Smooth muscle cell (in vitro differentiated cells): ENCODE measurements around the gene ARHGDIG. TPM values are rescaled to one million over a fixed set of nuclear protein-coding genes. Genes with fewer than 3 reads are reported as not detected.
"Not testable (repeated sequence)": the region's sequence is repeated elsewhere in the genome, so short reads cannot be mapped to it uniquely, and the experiment has no call there.

Experiments
- DNase-seq: peaks from one replicate; lab custom pipeline; 2025; ENCODE audit not compliant: unreplicated experiment; lab: John Stamatoyannopoulos, UW
- H2AFZ ChIP-seq: fragments of 200-600 bp; sonication (generic); 2 replicates; pipeline ENCODE4 v1.6.0; 2016; ENCODE audit warnings: antibody characterized with exemption, low read depth, mild to moderate bottlenecking
- H3F3A ChIP-seq: fragments of 200-600 bp; sonication (generic); 2 replicates; pipeline ENCODE4 v1.6.0; 2017; ENCODE audit warnings: antibody characterized with exemption, low read depth
- H3K27ac ChIP-seq: fragments of 200-600 bp; sonication (generic); 2 replicates; pipeline ENCODE4 v1.5.1; 2016; ENCODE audit warnings: low read depth, mild to moderate bottlenecking
- H3K27me3 ChIP-seq: fragments of 200-600 bp; sonication (generic); 2 replicates; pipeline ENCODE4 v1.6.1; 2016; ENCODE audit warnings: low read depth, mild to moderate bottlenecking
- H3K36me3 ChIP-seq: fragments of 200-600 bp; sonication (generic); 2 replicates; pipeline ENCODE4 v1.5.1; 2016; ENCODE audit warnings: low read depth
- H3K4me1 ChIP-seq: fragments of 200-600 bp; sonication (generic); 2 replicates; pipeline ENCODE4 v1.5.1; 2016; ENCODE audit warnings: low read depth
- H3K4me2 ChIP-seq: fragments of 200-600 bp; sonication (generic); 2 replicates; pipeline ENCODE4 v1.6.0; 2016; ENCODE audit warnings: mild to moderate bottlenecking
- H3K4me3 ChIP-seq: fragments of 200-600 bp; sonication (generic); 2 replicates; pipeline ENCODE4 v1.5.1; 2016; ENCODE audit warnings: mild to moderate bottlenecking
- H3K79me2 ChIP-seq: fragments of 200-600 bp; sonication (generic); 2 replicates; pipeline ENCODE4 v1.6.0; 2016; ENCODE audit warnings: low read depth, mild to moderate bottlenecking
- H3K9ac ChIP-seq: fragments of 200-600 bp; sonication (generic); 2 replicates; pipeline ENCODE4 v1.6.0; 2016; ENCODE audit warnings: low read depth
- H3K9me3 ChIP-seq: fragments of 200-600 bp; sonication (generic); replicated peaks from 2 replicates; pipeline ENCODE4 v1.5.1; 2016; ENCODE audit warnings: low read depth
- H4K20me1 ChIP-seq: fragments of 200-600 bp; sonication (generic); 2 replicates; pipeline ENCODE4 v1.6.0; 2016; ENCODE audit warnings: low read depth
- CTCF ChIP-seq: fragments of 200-600 bp; sonication (generic); IDR thresholded peaks from 2 replicates; pipeline ENCODE4 v1.5.1; 2017; ENCODE audit warnings: borderline replicate concordance, mild to moderate bottlenecking, antibody characterized with exemption; ENCODE audit not compliant: insufficient read depth, poor library complexity, severe bottlenecking
- WGBS: methylation state at CpG from one replicate; pipeline ENCODE4 v1.1.7; 2016; ENCODE audit warnings: low lambda C conversion rate; 5-methylcytosine and 5-hydroxymethylcytosine counted together
- polyA plus RNA-seq: library from polyadenylated mRNA; unstranded; fragments of >200 nt; fragmentation: Nextera tagmentation; extraction: Ambion mirVana; gene quantifications from 2 replicates; pipeline ENCODE4 v1.2.1, GENCODE V29; 2016
- total RNA-seq: library from RNA; depleted of rRNA; stranded (reverse); fragments of >200 nt; gene quantifications from 2 replicates; pipeline ENCODE4 v1.2.3, GENCODE V29; 2014

Gene ARHGDIG
- total and polyA plus RNA-seq, 2 experiments from 2014 or later = 0.58 to 2.9 TPM

GRCh38 chr16:266258-267164, 13.9 kb upstream of the ARHGDIG start:
- Histone ChIP-seq H3K4me2 (no peak overlapping the region), H2AFZ (no peak overlapping the region), H3K4me3 (no peak overlapping the region), H3K36me3 (no peaks in the 10 kb centered on the region), H3K27me3 (no peaks in the 10 kb centered on the region), H3F3A (no peaks in the 10 kb centered on the region), H3K9me3 (no peaks in the 10 kb centered on the region), H3K27ac (no peak overlapping the region), H4K20me1 (no peaks in the 10 kb centered on the region), H3K4me1 (no peaks in the 10 kb centered on the region), H3K79me2 (no peaks in the 10 kb centered on the region), H3K9ac (no peak overlapping the region)
- DNase-seq = no peak
- WGBS = 92% methylated on average over 25 of the region's 25 CpGs
- no peak for TF ChIP-seq CTCF

- not testable (repeated sequence) for H3K9me3 ChIP-seq, H3K4me1 ChIP-seq, H4K20me1 ChIP-seq, H3K4me3 ChIP-seq, H3F3A ChIP-seq, H3K27me3 ChIP-seq, H3K79me2 ChIP-seq, H3K4me2 ChIP-seq, H3K9ac ChIP-seq, H3K27ac ChIP-seq, H3K36me3 ChIP-seq, H2AFZ ChIP-seq, DNase-seq
- 98% methylated on average over 17 of the region's 17 CpGs for WGBS
These were observed 12.8 kb upstream of the ARHGDIG start for GRCh38 chr16:267562-267961.

GRCh38 chr16:268141-269053, 12.0 kb upstream of the ARHGDIG start:
- DNase-seq = no peak
- no peaks in the 10 kb centered on the region for H3K4me1 ChIP-seq
- no peak overlapping the region for H3K9ac ChIP-seq
- H3K4me2 ChIP-seq = no peak overlapping the region
- no peaks in the 10 kb centered on the region for H4K20me1 ChIP-seq
- H2AFZ ChIP-seq = no peak overlapping the region
- H3K4me3 ChIP-seq = no peak overlapping the region
- no peak overlapping the region for H3K27ac ChIP-seq
- no peaks in the 10 kb centered on the region for H3K27me3 ChIP-seq
- H3K9me3 ChIP-seq = no peaks in the 10 kb centered on the region
- H3K79me2 ChIP-seq = no peaks in the 10 kb centered on the region
- no peak for TF ChIP-seq CTCF
- no peaks in the 10 kb centered on the region for H3F3A ChIP-seq
- WGBS = 90% methylated on average over 40 of the region's 40 CpGs
- H3K36me3 ChIP-seq = no peaks in the 10 kb centered on the region
